HS-27A (cell line): ENCODE measurements around the gene RPL13A.
"Not testable (repeated sequence)": the region's sequence is repeated elsewhere in the genome, so short reads cannot be mapped to it uniquely, and the experiment has no call there.

Experiments
- DNase-seq: peaks from one replicate; pipeline ENCODE4 v3.0.0-alpha.2; 2012; ENCODE audit warnings: low read depth, missing footprints

Gene RPL13A

GRCh38 chr19:49487277-49488045, at the start of gene RPL13A:
TSS of gene RPL13A (plus strand) at chr19:49487608. CDS start at chr19:49487630, 22 bp downstream.
- peak; percentile 100 for DNase-seq

GRCh38 chr19:49438261-49438660, 49.1 kb upstream of the RPL13A start:
- no peak for DNase-seq

GRCh38 chr19:49439836-49440235, 47.6 kb upstream of the RPL13A start:
- DNase-seq, result no peak

GRCh38 chr19:49440439-49441209, 46.8 kb upstream of the RPL13A start:
- no peak for DNase-seq

GRCh38 chr19:49441210-49441959, 46.0 kb upstream of the RPL13A start, which contains the start of gene SLC17A7:
TSS of gene SLC17A7 (minus strand) at chr19:49441527. CDS start at chr19:49441379, 148 bp downstream.
- DNase-seq, result no peak

- DNase-seq, result no peak
Observed at GRCh38 chr19:49441960-49442350, 45.5 kb upstream of the RPL13A start.

- DNase-seq, result no peak
Observed at GRCh38 chr19:49442354-49442753, 45.1 kb upstream of the RPL13A start.

GRCh38 chr19:49442771-49443365, 44.5 kb upstream of the RPL13A start:
- peak; percentile 89 for DNase-seq

- peak; percentile 89 for DNase-seq
Observed at GRCh38 chr19:49443366-49444099, 43.9 kb upstream of the RPL13A start.

GRCh38 chr19:49444100-49444700, 43.2 kb upstream of the RPL13A start:
- not testable (repeated sequence) for DNase-seq

- DNase-seq, result no peak
Observed at GRCh38 chr19:49445997-49446396, 41.4 kb upstream of the RPL13A start.

GRCh38 chr19:49447485-49448431, 39.6 kb upstream of the RPL13A start:
- no peak for DNase-seq

- no peak for DNase-seq
Observed at GRCh38 chr19:49448432-49448786, 39.0 kb upstream of the RPL13A start.

- no peak for DNase-seq
Observed at GRCh38 chr19:49450405-49450804, 37.0 kb upstream of the RPL13A start.

- DNase-seq, result peak; percentile 99
Observed at GRCh38 chr19:49451430-49452181, 35.8 kb upstream of the RPL13A start, which contains the start of gene PIH1D1. TSS of gene PIH1D1 (minus strand) at chr19:49451814. CDS start at chr19:49451574, 240 bp downstream.

- peak; percentile 98 for DNase-seq
Observed at GRCh38 chr19:49453013-49453756, 34.2 kb upstream of the RPL13A start, which contains the start of gene ALDH16A1. TSS of gene ALDH16A1 (plus strand) at chr19:49453225. CDS start at chr19:49453332, 107 bp downstream.

GRCh38 chr19:49453757-49454240, 33.6 kb upstream of the RPL13A start:
- DNase-seq, result no peak

GRCh38 chr19:49455773-49456172, 31.6 kb upstream of the RPL13A start:
- DNase-seq, result no peak
